ENCODE results near the gene IL16. TPM values are rescaled to one million over a fixed set of nuclear protein-coding genes. Genes with fewer than 3 reads are reported as not detected.

The IL16 gene
- polyA plus RNA-seq, 1 donor (not counting 4 experiments of a cell fraction or from before 2014, with no cell fraction given): not detected

DNA sequence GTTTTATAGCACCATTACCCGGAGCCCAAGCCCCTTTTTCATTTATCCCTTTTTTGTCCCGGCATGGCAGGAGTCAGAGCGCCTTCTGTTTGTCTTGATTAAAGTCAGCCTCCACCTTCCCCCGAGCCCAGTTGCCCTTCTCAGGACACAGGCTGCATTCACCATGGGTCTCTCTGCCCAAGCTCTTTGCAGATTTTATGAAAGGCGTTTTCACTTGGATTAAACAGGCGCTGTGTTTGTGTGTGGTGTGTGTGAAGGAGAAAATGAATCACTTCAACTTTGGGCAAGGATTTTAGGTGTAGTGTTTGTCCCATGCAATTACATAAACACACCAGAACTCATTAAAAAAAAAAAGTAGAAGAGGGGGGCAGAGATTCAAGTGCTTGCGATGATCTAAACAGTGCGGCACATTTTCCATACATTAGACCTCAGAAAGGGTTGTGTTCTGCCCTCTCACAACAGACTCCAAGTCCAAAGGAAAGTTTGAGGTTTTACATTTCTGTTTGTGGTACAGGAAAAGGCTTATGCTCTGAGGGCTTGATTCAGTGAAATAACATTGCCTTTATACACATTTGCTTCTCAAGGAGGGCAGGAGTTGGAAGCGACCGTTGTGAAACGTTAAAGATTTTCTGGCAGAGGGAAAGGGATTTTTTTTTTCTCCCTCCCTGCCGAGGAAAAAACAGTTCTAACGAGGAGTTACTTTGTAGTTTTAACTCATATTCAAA lies 14.5 kb upstream of the IL16 start:
- Histone ChIP-seq H3K4me2 (ENCODE audit: control insufficient read depth, extremely low read depth, insufficient read depth, low read depth, low read length) (no peak overlapping the region), H3K36me3 (ENCODE audit: control insufficient read depth in 2 of 2, extremely low read depth in 1 of 2, insufficient read depth in 2 of 2, low read length in 2 of 2) (no peaks in the 10 kb centered on the region), H3K4me3 (ENCODE audit: control insufficient read depth in 2 of 3, extremely low read depth in 1 of 3, insufficient read depth in 2 of 3, low read depth in 1 of 3, low read length in 3 of 3) (no peak overlapping the region), H4K20me1 (ENCODE audit: control insufficient read depth, extremely low read depth, insufficient read depth, low read length) (no peaks in the 10 kb centered on the region), H3K27ac (ENCODE audit: control insufficient read depth, insufficient read depth, low read length) (no peak overlapping the region), H3K4me1 (ENCODE audit: control insufficient read depth, extremely low read depth, insufficient read depth, low read length) (no peaks in the 10 kb centered on the region), H3K9me1 (ENCODE audit: control insufficient read depth, extremely low read depth, insufficient read depth, low read length) (no peaks in the 10 kb centered on the region), H3K9ac (ENCODE audit: control insufficient read depth, extremely low read depth, insufficient read depth, low read length) (no peak overlapping the region), H3K79me2 (ENCODE audit: control insufficient read depth, insufficient read depth, low read length) (no peaks in the 10 kb centered on the region), H3K27me3 (ENCODE audit: control insufficient read depth, extremely low read depth, insufficient read depth, low read length) (peaks cover 6% of the 10 kb centered on the region), H2AFZ (ENCODE audit: control insufficient read depth, low read length) (no peak overlapping the region), H3K9me3 (ENCODE audit: control insufficient read depth, low read depth, low read length) (no peaks in the 10 kb centered on the region)
- FAIRE-seq (no peak), DNase-seq (ENCODE audit: low read depth, low spot score) (no peak)
- TF ChIP-seq, protein P1, sequence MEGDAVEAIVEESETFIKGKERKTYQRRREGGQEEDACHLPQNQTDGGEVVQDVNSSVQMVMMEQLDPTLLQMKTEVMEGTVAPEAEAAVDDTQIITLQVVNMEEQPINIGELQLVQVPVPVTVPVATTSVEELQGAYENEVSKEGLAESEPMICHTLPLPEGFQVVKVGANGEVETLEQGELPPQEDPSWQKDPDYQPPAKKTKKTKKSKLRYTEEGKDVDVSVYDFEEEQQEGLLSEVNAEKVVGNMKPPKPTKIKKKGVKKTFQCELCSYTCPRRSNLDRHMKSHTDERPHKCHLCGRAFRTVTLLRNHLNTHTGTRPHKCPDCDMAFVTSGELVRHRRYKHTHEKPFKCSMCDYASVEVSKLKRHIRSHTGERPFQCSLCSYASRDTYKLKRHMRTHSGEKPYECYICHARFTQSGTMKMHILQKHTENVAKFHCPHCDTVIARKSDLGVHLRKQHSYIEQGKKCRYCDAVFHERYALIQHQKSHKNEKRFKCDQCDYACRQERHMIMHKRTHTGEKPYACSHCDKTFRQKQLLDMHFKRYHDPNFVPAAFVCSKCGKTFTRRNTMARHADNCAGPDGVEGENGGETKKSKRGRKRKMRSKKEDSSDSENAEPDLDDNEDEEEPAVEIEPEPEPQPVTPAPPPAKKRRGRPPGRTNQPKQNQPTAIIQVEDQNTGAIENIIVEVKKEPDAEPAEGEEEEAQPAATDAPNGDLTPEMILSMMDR (optimal IDR thresholded peaks at IDR 0.05 in 1 of 3, IDR thresholded peaks at IDR 0.05 in 1 of 3, conservative IDR thresholded peaks at IDR 0.05 in 1 of 3; ENCODE audit: extremely low read depth in 1 of 3, insufficient read depth in 2 of 3, low read length in 3 of 3): no peak
- TF ChIP-seq EZH2 (IDR thresholded peaks at IDR 0.05; ENCODE audit: low read length): no peak
- dilution Hi-C loops (cut with MboI; ENCODE audit: extremely low pct_ligation_motif_present, low sequenced_read_pairs): no loop called here

DNA sequence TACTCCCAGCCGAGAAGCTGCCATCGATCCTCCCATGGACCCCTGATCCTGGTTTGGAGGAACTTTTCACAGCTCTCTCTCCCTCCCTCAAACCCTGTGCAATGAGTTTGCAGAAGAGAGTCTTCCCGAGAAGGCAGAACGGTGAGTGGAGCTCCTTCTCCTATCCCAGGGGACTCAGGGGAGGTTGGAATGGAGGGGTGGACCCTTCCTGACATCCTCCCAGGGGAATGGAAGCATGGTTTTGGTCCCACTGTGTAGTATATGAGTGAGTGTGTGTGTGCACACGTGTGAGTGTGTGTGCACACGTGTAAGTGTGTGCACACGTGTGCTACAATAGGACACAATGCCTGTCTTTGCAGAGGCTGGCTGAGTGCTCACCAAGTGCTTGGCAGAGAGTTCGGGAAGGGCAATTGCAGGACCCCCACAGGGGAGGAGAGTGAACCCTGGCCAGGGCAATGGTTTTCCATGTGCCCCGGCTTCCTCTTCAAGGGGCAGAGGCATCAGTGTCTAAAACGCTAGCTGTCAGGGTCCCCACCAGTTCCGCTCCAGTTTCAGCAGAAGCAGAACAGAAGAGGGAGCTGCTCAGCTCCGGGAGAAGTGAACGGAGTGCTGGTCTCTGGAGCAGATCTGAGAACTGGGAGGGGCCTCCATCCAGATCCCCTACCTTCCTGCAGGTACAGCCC lies 13.8 kb upstream of the IL16 start:
- no peaks in the 10 kb centered on the region for H4K20me1 ChIP-seq (ENCODE audit: control insufficient read depth, extremely low read depth, insufficient read depth, low read length)
- H3K36me3 ChIP-seq (ENCODE audit: control insufficient read depth in 2 of 2, extremely low read depth in 1 of 2, insufficient read depth in 2 of 2, low read length in 2 of 2): no peaks in the 10 kb centered on the region
- no peaks in the 10 kb centered on the region for H3K9me1 ChIP-seq (ENCODE audit: control insufficient read depth, extremely low read depth, insufficient read depth, low read length)
- dilution Hi-C loops (cut with MboI; ENCODE audit: extremely low pct_ligation_motif_present, low sequenced_read_pairs): no loop called here
- H3K79me2 ChIP-seq (ENCODE audit: control insufficient read depth, insufficient read depth, low read length): no peaks in the 10 kb centered on the region
- TF ChIP-seq, protein P1 (optimal IDR thresholded peaks at IDR 0.05 in 1 of 3, IDR thresholded peaks at IDR 0.05 in 1 of 3, conservative IDR thresholded peaks at IDR 0.05 in 1 of 3; ENCODE audit: extremely low read depth in 1 of 3, insufficient read depth in 2 of 3, low read length in 3 of 3): no peak
- no peak for TF ChIP-seq EZH2 (IDR thresholded peaks at IDR 0.05; ENCODE audit: low read length)
- no peak overlapping the region for H3K4me3 ChIP-seq (ENCODE audit: control insufficient read depth in 2 of 3, extremely low read depth in 1 of 3, insufficient read depth in 2 of 3, low read depth in 1 of 3, low read length in 3 of 3)
- H3K9me3 ChIP-seq (ENCODE audit: control insufficient read depth, low read depth, low read length): no peaks in the 10 kb centered on the region
- FAIRE-seq: no peak
- no peak overlapping the region for H3K27ac ChIP-seq (ENCODE audit: control insufficient read depth, insufficient read depth, low read length)
- peaks cover 6% of the 10 kb centered on the region for H3K27me3 ChIP-seq (ENCODE audit: control insufficient read depth, extremely low read depth, insufficient read depth, low read length)
- DNase-seq (ENCODE audit: low read depth, low spot score): no peak
- H3K4me2 ChIP-seq (ENCODE audit: control insufficient read depth, extremely low read depth, insufficient read depth, low read depth, low read length): no peak overlapping the region
- no peak overlapping the region for H3K9ac ChIP-seq (ENCODE audit: control insufficient read depth, extremely low read depth, insufficient read depth, low read length)
- H3K4me1 ChIP-seq (ENCODE audit: control insufficient read depth, extremely low read depth, insufficient read depth, low read length): no peaks in the 10 kb centered on the region
- no peak overlapping the region for H2AFZ ChIP-seq (ENCODE audit: control insufficient read depth, low read length)

Data from keratinocyte (primary cell).